GM23338 (cell line): ENCODE data around the gene CDON.

Source experiments
- CREB1 ChIP-seq: fragments of 250-450 bp; sonication (Bioruptor Pico); IDR thresholded peaks from 2 replicates; pipeline ENCODE4 v1.5.0; 2020; ENCODE audit warnings: low read depth, mild to moderate bottlenecking, moderate library complexity
- CTCF ChIP-seq, 2 experiments: fragments of 200-600 bp in 1 of 2; sonication (generic) in 1 of 2; conservative IDR thresholded peaks; 2 replicates each; pipeline versions ENCODE4 v1.5.1 to v1.6.1; 2016 to 2017; ENCODE audit warnings: antibody characterized with exemption in 2 of 2, low read depth in 2 of 2, mild to moderate bottlenecking in 2 of 2, moderate library complexity in 1 of 2
- EZH2 ChIP-seq: fragments of 200-600 bp; sonication (generic); IDR thresholded peaks from one replicate; pipeline ENCODE4 v1.8.0; 2017; ENCODE audit warnings: antibody characterized with exemption, mild to moderate bottlenecking, low read depth; ENCODE audit not compliant: unreplicated experiment
- EZH2phosphoT487 ChIP-seq: fragments of 200-600 bp; sonication (generic); IDR thresholded peaks from one replicate; pipeline ENCODE4 v1.8.1; 2018; ENCODE audit warnings: antibody characterized with exemption; ENCODE audit not compliant: unreplicated experiment
- JUNB ChIP-seq: IDR thresholded peaks from one replicate; pipeline ENCODE4 v1.6.1; 2016; ENCODE audit warnings: antibody characterized with exemption; ENCODE audit not compliant: unreplicated experiment
- POLR2AphosphoS5 ChIP-seq: IDR thresholded peaks from 2 replicates; pipeline ENCODE4 v1.6.1; 2016; ENCODE audit warnings: antibody characterized with exemption, low read depth
- REST ChIP-seq: IDR thresholded peaks from one replicate; pipeline ENCODE4 v1.6.1; 2018; ENCODE audit warnings: antibody characterized with exemption; ENCODE audit not compliant: unreplicated experiment
- ZNF114 ChIP-seq: fragments of 250-450 bp; sonication (Bioruptor Pico); IDR thresholded peaks from 2 replicates; pipeline ENCODE4 v1.5.0; 2020; ENCODE audit warnings: mild to moderate bottlenecking, moderate library complexity
- ZNF331 ChIP-seq: fragments of 250-450 bp; sonication (Bioruptor Pico); IDR thresholded peaks from 2 replicates; pipeline ENCODE4 v1.5.0; 2020; ENCODE audit warnings: low read depth, mild to moderate bottlenecking, moderate library complexity

GRCh38 chr11:125953401-125953935 lies 109.2 kb downstream of the CDON start:
- no peak for TF ChIP-seq CTCF (conservative IDR thresholded peaks at IDR 0.05; ENCODE audit: low read depth in 2 of 2)
- no peak for TF ChIP-seq JUNB
- TF ChIP-seq CREB1 (CRISPR knock-in tag) = no peak
- no peak for TF ChIP-seq REST
- no peak for TF ChIP-seq EZH2phosphoT487
- no peak for TF ChIP-seq EZH2
- no peak for TF ChIP-seq POLR2AphosphoS5
- TF ChIP-seq ZNF114 (CRISPR knock-in tag) = no peak
- no peak for TF ChIP-seq ZNF331 (CRISPR knock-in tag)
